Measurements from ENCODE around the gene STAG2. TPM values are rescaled to one million over a fixed set of nuclear protein-coding genes. Genes with fewer than 3 reads are reported as not detected.
"Not testable (repeated sequence)": the region's sequence is repeated elsewhere in the genome, so short reads cannot be mapped to it uniquely, and the experiment has no call there.

STAG2 gene
- total RNA-seq, 1 experiment from 2014 or later, result 123 TPM

GRCh38 chrX:124035657-124036056 lies 74.2 kb downstream of the STAG2 start:
- Histone ChIP-seq H3K4me3 (ENCODE audit: insufficient read depth, low read depth, low read length) (no peak overlapping the region), H3K36me3 (replicated peaks; ENCODE audit: control insufficient read depth, insufficient read depth, low read length) (peaks cover 2% of the 10 kb centered on the region), H3K27me3 (ENCODE audit: control insufficient read depth, insufficient read depth, low read length) (no peaks in the 10 kb centered on the region)
- no peak for DNase-seq

GRCh38 chrX:124042042-124042441 lies 80.5 kb downstream of the STAG2 start:
- H3K36me3 ChIP-seq (replicated peaks; ENCODE audit: control insufficient read depth, insufficient read depth, low read length), result peaks cover 2% of the 10 kb centered on the region
- no peak overlapping the region for H3K4me3 ChIP-seq (ENCODE audit: insufficient read depth, low read depth, low read length)
- H3K27me3 ChIP-seq (ENCODE audit: control insufficient read depth, insufficient read depth, low read length), result no peaks in the 10 kb centered on the region
- DNase-seq, result no peak

- Histone ChIP-seq H3K4me3 (ENCODE audit: insufficient read depth, low read depth, low read length) (no peak overlapping the region), H3K36me3 (replicated peaks; ENCODE audit: control insufficient read depth, insufficient read depth, low read length) (peaks cover under 1% of the 10 kb centered on the region), H3K27me3 (ENCODE audit: control insufficient read depth, insufficient read depth, low read length) (no peaks in the 10 kb centered on the region)
- no peak for DNase-seq
These were observed 83.6 kb downstream of the STAG2 start for GRCh38 chrX:124045109-124045508.

GRCh38 chrX:124084417-124084816 lies 122.9 kb downstream of the STAG2 start:
- DNase-seq; H3K27me3 ChIP-seq (ENCODE audit: control insufficient read depth, insufficient read depth, low read length); H3K4me3 ChIP-seq (ENCODE audit: insufficient read depth, low read depth, low read length): not testable (repeated sequence)
- H3K36me3 ChIP-seq (replicated peaks; ENCODE audit: control insufficient read depth, insufficient read depth, low read length), result peaks cover 34% of the 10 kb centered on the region

GRCh38 chrX:124085063-124085462 lies 123.6 kb downstream of the STAG2 start:
- no peak for DNase-seq
- H3K4me3 ChIP-seq (ENCODE audit: insufficient read depth, low read depth, low read length), result no peak overlapping the region
- peaks cover 34% of the 10 kb centered on the region for H3K36me3 ChIP-seq (replicated peaks; ENCODE audit: control insufficient read depth, insufficient read depth, low read length)
- no peaks in the 10 kb centered on the region for H3K27me3 ChIP-seq (ENCODE audit: control insufficient read depth, insufficient read depth, low read length)

GRCh38 chrX:124086411-124086810 lies 124.9 kb downstream of the STAG2 start:
- DNase-seq, result no peak
- H3K4me3 ChIP-seq (ENCODE audit: insufficient read depth, low read depth, low read length), result no peak overlapping the region
- H3K36me3 ChIP-seq (replicated peaks; ENCODE audit: control insufficient read depth, insufficient read depth, low read length), result peaks cover 41% of the 10 kb centered on the region
- H3K27me3 ChIP-seq (ENCODE audit: control insufficient read depth, insufficient read depth, low read length), result no peaks in the 10 kb centered on the region

GRCh38 chrX:124087000-124087746 lies 125.7 kb downstream of the STAG2 start:
- Histone ChIP-seq H3K27me3 (ENCODE audit: control insufficient read depth, insufficient read depth, low read length) (no peaks in the 10 kb centered on the region), H3K4me3 (ENCODE audit: insufficient read depth, low read depth, low read length) (no peak overlapping the region), H3K36me3 (replicated peaks; ENCODE audit: control insufficient read depth, insufficient read depth, low read length) (peaks cover 40% of the 10 kb centered on the region)
- no peak for DNase-seq

GRCh38 chrX:124093222-124093621 lies 131.7 kb downstream of the STAG2 start:
- Histone ChIP-seq H3K36me3 (replicated peaks; ENCODE audit: control insufficient read depth, insufficient read depth, low read length) (peaks cover 22% of the 10 kb centered on the region), H3K4me3 (ENCODE audit: insufficient read depth, low read depth, low read length) (no peak overlapping the region), H3K27me3 (ENCODE audit: control insufficient read depth, insufficient read depth, low read length) (no peaks in the 10 kb centered on the region)
- no peak for DNase-seq

GRCh38 chrX:124097116-124097515 lies 135.6 kb downstream of the STAG2 start:
- DNase-seq, result no peak
- no peak overlapping the region for H3K4me3 ChIP-seq (ENCODE audit: insufficient read depth, low read depth, low read length)
- H3K36me3 ChIP-seq (replicated peaks; ENCODE audit: control insufficient read depth, insufficient read depth, low read length), result peaks cover 11% of the 10 kb centered on the region
- H3K27me3 ChIP-seq (ENCODE audit: control insufficient read depth, insufficient read depth, low read length), result no peaks in the 10 kb centered on the region

- Histone ChIP-seq H3K4me3 (ENCODE audit: insufficient read depth, low read depth, low read length) (no peak overlapping the region), H3K27me3 (ENCODE audit: control insufficient read depth, insufficient read depth, low read length) (no peaks in the 10 kb centered on the region), H3K36me3 (replicated peaks; ENCODE audit: control insufficient read depth, insufficient read depth, low read length) (peaks cover 10% of the 10 kb centered on the region)
- DNase-seq, result no peak
These were observed 136.6 kb downstream of the STAG2 start for GRCh38 chrX:124098089-124098488.

GRCh38 chrX:124103966-124104365 lies 142.5 kb downstream of the STAG2 start:
- no peak for DNase-seq
- peaks cover 4% of the 10 kb centered on the region for H3K36me3 ChIP-seq (replicated peaks; ENCODE audit: control insufficient read depth, insufficient read depth, low read length)
- no peak overlapping the region for H3K4me3 ChIP-seq (ENCODE audit: insufficient read depth, low read depth, low read length)
- H3K27me3 ChIP-seq (ENCODE audit: control insufficient read depth, insufficient read depth, low read length), result no peaks in the 10 kb centered on the region

GRCh38 chrX:124104512-124104911 lies 143.0 kb downstream of the STAG2 start:
- not testable (repeated sequence) for H3K36me3 ChIP-seq (replicated peaks; ENCODE audit: control insufficient read depth, insufficient read depth, low read length); H3K27me3 ChIP-seq (ENCODE audit: control insufficient read depth, insufficient read depth, low read length); H3K4me3 ChIP-seq (ENCODE audit: insufficient read depth, low read depth, low read length); DNase-seq

GRCh38 chrX:124113621-124114600 lies 152.4 kb downstream of the STAG2 start:
- peak; percentile 22 for DNase-seq
- H3K27me3 ChIP-seq (ENCODE audit: control insufficient read depth, insufficient read depth, low read length), result no peaks in the 10 kb centered on the region
- H3K4me3 ChIP-seq (ENCODE audit: insufficient read depth, low read depth, low read length), result no peak overlapping the region
- H3K36me3 ChIP-seq (replicated peaks; ENCODE audit: control insufficient read depth, insufficient read depth, low read length), result no peaks in the 10 kb centered on the region

GRCh38 chrX:124117325-124117724 lies 155.8 kb downstream of the STAG2 start:
- DNase-seq, result no peak
- no peaks in the 10 kb centered on the region for H3K36me3 ChIP-seq (replicated peaks; ENCODE audit: control insufficient read depth, insufficient read depth, low read length)
- no peak overlapping the region for H3K4me3 ChIP-seq (ENCODE audit: insufficient read depth, low read depth, low read length)
- no peaks in the 10 kb centered on the region for H3K27me3 ChIP-seq (ENCODE audit: control insufficient read depth, insufficient read depth, low read length)

- no peak overlapping the region for H3K4me3 ChIP-seq (ENCODE audit: insufficient read depth, low read depth, low read length)
- DNase-seq, result no peak
- no peaks in the 10 kb centered on the region for H3K27me3 ChIP-seq (ENCODE audit: control insufficient read depth, insufficient read depth, low read length)
- H3K36me3 ChIP-seq (replicated peaks; ENCODE audit: control insufficient read depth, insufficient read depth, low read length), result no peaks in the 10 kb centered on the region
These were observed 164.0 kb downstream of the STAG2 start for GRCh38 chrX:124125471-124125870.

All from H7 (cell line).